HUES48 (cell line): ENCODE data around the gene KLF16.
"Not testable (repeated sequence)": the region's sequence is repeated elsewhere in the genome, so short reads cannot be mapped to it uniquely, and the experiment has no call there.

ENCODE experiments used
- H3K27ac ChIP-seq: one replicate; pipeline ENCODE4 v1.7.0; 2013; ENCODE audit warnings: low read depth, low read length, inconsistent platforms
- H3K27me3 ChIP-seq: 2 replicates; pipeline ENCODE4 v1.6.1; 2013; ENCODE audit warnings: mild to moderate bottlenecking, low read length; ENCODE audit not compliant: control insufficient read depth, insufficient read depth
- H3K36me3 ChIP-seq: 2 replicates; pipeline ENCODE4 v1.6.1; 2013; ENCODE audit warnings: low read length; ENCODE audit not compliant: control insufficient read depth, insufficient read depth
- H3K4me1 ChIP-seq: 2 replicates; pipeline ENCODE4 v1.6.1; 2013; ENCODE audit warnings: mild to moderate bottlenecking, low read length; ENCODE audit not compliant: control insufficient read depth, insufficient read depth
- H3K4me3 ChIP-seq: 2 replicates; pipeline ENCODE4 v1.5.1; 2013; ENCODE audit warnings: mild to moderate bottlenecking, low read depth, low read length
- H3K9ac ChIP-seq: 2 replicates; pipeline ENCODE4 v1.6.1; 2013; ENCODE audit warnings: mild to moderate bottlenecking, low read depth, low read length, moderate library complexity
- H3K9me3 ChIP-seq: 2 replicates; pipeline ENCODE4 v1.6.1; 2013; ENCODE audit warnings: low read length; ENCODE audit not compliant: control insufficient read depth, insufficient read depth

Gene KLF16

GRCh38 chr19:1884719-1885334 lies 21.4 kb upstream of the KLF16 start:
- no peaks in the 10 kb centered on the region for H3K9me3 ChIP-seq
- H3K4me1 ChIP-seq: peaks cover 11% of the 10 kb centered on the region
- H3K4me3 ChIP-seq: peak overlapping the region; percentile 94
- no peaks in the 10 kb centered on the region for H3K36me3 ChIP-seq
- H3K27ac ChIP-seq: no peak overlapping the region
- H3K9ac ChIP-seq: no peak overlapping the region; the same call in 1 of the 2 replicates
- no peaks in the 10 kb centered on the region for H3K27me3 ChIP-seq

- no peak overlapping the region for H3K27ac ChIP-seq
- H3K4me1 ChIP-seq: peaks cover 11% of the 10 kb centered on the region
- no peaks in the 10 kb centered on the region for H3K9me3 ChIP-seq
Observed at GRCh38 chr19:1884291-1884718, 20.9 kb upstream of the KLF16 start.

DNA sequence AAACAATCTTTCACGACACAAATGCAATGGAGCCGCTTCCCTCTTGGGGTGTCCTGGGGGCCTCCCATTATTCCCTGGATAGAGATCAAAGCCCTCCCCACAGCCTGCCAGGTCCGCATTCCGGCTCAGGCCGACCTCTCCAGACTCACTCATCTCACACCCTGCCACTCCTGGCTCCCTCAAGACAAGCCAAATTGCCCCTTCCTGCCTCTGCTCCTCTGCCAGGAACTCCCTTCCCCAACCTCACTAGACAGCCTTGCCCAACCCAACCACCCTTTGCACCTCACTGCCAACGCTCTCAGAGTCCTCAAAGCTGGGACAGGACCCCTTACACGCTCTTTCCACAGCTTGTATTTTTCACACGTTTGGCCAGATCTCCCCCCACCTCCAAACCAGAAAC lies 20.4 kb upstream of the KLF16 start:
- no peak overlapping the region for H3K9ac ChIP-seq
- H3K4me1 ChIP-seq: peaks cover 11% of the 10 kb centered on the region
- peak overlapping the region; percentile 94 for H3K4me3 ChIP-seq
- no peaks in the 10 kb centered on the region for H3K36me3 ChIP-seq
- no peaks in the 10 kb centered on the region for H3K27me3 ChIP-seq
- H3K9me3 ChIP-seq: no peaks in the 10 kb centered on the region
- no peak overlapping the region for H3K27ac ChIP-seq

More at GRCh38 chr19:1884291-1884718, 20.9 kb upstream of the KLF16 start:
- no peaks in the 10 kb centered on the region for H3K27me3 ChIP-seq
- H3K9ac ChIP-seq: no peak overlapping the region; the same call in 1 of the 2 replicates
- peak overlapping the region; percentile 94 for H3K4me3 ChIP-seq
- H3K36me3 ChIP-seq: no peaks in the 10 kb centered on the region

DNA sequence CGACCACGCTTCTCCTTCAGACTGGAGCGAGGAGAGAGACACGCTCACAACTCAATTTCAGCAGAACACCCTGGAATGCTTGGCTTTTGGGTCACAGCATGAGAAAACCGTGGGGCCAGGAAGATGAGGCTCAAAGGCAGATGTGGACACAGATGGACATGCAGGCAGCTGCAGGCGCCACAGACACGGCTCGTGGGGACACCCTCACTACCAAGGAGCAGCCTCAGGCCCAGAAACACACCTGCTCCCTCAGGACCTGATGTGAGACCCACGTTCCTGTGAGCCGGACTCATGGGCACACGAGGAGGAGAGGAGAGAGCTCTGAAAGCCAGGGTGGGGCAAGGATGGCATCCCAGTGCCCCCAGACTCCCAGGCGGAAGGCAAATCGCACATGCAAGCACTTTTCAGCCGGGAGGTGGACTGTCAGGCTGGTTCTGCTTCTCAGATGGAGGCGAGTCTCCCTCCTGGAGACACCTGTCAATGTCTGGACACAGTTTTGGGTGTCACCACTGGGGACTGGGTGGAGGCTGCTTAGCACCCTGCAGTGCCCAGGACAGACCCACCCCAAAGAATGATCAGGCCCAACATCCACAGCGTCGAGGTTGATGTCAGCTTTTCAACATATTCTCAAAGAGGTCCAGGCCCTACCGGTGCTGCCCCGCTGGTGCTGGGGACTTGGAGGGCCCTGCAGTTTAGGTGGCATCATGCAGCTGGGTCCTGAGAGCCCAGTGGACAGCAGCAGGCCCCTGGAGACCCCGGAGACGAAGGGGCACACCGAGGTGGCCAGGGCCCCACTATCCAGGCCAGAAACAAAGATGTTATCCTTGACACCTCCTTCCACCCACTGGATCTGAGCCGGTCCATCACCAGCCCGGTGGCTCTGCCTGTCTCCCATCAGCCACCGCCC lies 19.7 kb upstream of the KLF16 start:
- H3K4me3 ChIP-seq: no peak overlapping the region
- H3K27me3 ChIP-seq: no peaks in the 10 kb centered on the region
- H3K9me3 ChIP-seq: no peaks in the 10 kb centered on the region
- H3K36me3 ChIP-seq: no peaks in the 10 kb centered on the region
- no peak overlapping the region for H3K9ac ChIP-seq
- peaks cover 11% of the 10 kb centered on the region for H3K4me1 ChIP-seq
- H3K27ac ChIP-seq: no peak overlapping the region

DNA sequence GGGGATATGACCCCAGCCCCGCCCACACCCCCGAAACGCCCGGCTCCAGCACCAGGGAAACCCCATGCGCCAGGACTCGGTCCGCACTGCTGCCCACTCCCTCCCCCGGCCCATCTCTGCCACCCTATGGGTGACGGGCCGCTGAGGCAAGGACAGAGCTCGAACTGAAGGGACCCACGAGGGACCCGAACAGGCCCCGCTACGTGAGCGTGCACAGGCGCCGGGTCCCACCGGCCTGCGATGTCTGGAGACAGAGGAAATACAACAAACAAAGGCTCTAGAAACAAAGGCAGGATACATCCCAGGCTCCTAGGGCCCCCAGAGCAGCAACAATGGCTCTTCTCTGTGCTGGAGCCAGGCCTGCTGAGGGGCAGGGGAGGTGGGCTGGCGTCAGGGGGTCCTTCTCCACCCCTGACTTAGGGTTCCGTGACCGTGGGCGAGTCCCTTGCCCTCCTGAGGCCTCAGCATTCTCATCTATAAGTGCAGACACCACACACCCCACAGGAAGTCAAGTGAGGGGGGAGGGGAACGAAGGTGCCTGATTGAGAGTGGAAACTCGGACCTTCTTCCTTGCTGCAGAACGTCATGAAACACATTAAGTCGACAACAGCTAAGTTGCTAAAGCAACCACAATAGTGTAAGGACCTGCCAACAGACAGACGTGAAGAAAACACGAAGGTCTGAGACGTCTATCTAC lies 18.9 kb upstream of the KLF16 start:
- no peak overlapping the region for H3K9ac ChIP-seq
- no peaks in the 10 kb centered on the region for H3K36me3 ChIP-seq
- no peak overlapping the region for H3K4me3 ChIP-seq
- H3K4me1 ChIP-seq: peaks cover 10% of the 10 kb centered on the region
- no peaks in the 10 kb centered on the region for H3K9me3 ChIP-seq
- H3K27me3 ChIP-seq: no peaks in the 10 kb centered on the region
- no peak overlapping the region for H3K27ac ChIP-seq

- not testable (repeated sequence) for H3K9ac ChIP-seq, H3K4me3 ChIP-seq, H3K9me3 ChIP-seq, H3K27ac ChIP-seq, H3K4me1 ChIP-seq, H3K36me3 ChIP-seq, H3K27me3 ChIP-seq
Observed at GRCh38 chr19:1881393-1882088, 18.2 kb upstream of the KLF16 start.

DNA sequence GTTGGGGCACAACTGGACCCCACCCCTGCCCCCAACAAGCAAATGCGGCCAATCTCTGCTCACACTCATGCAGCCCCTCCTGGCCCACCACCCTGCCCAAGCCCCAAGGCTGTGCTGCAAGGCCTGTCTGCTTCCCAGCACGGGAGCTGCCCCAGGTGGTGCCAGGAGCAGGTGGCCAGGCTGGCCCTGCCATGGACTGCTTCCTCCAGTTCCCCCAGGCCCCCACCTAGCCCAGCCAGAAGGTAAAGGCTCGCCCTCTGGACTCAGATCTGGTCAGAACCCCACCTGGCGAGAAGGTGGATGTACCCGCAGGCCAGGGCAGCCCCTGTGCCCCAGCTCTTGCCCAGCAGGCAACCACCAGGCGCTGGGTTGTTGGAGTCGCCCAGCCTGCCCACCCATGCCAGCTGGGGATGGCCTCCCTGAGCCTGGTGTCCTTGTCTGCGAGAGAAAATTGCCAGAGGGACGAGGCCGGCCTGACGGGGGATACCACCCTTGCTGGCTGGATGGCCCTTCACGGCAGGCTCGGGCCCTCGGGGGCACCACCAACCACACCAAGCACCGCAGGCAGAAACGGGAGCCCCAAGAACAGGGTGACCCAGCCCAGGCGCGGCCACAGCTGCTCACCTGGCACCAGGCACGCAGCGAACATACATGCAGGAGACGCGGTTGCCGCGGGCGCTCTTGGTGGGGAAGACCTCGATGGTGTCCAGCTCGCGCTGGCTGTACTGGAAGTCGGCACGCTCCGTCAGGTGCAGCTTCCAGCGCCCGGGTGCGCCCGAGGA lies 17.4 kb upstream of the KLF16 start:
- no peaks in the 10 kb centered on the region for H3K9me3 ChIP-seq
- H3K4me3 ChIP-seq: no peak overlapping the region
- H3K27me3 ChIP-seq: no peaks in the 10 kb centered on the region
- no peak overlapping the region for H3K27ac ChIP-seq
- peaks cover 7% of the 10 kb centered on the region for H3K4me1 ChIP-seq
- no peak overlapping the region for H3K9ac ChIP-seq
- no peaks in the 10 kb centered on the region for H3K36me3 ChIP-seq

- not testable (repeated sequence) for H3K4me3 ChIP-seq, H3K27ac ChIP-seq, H3K36me3 ChIP-seq, H3K9ac ChIP-seq, H3K4me1 ChIP-seq, H3K9me3 ChIP-seq, H3K27me3 ChIP-seq
Observed at GRCh38 chr19:1879982-1880381, 16.6 kb upstream of the KLF16 start.

DNA sequence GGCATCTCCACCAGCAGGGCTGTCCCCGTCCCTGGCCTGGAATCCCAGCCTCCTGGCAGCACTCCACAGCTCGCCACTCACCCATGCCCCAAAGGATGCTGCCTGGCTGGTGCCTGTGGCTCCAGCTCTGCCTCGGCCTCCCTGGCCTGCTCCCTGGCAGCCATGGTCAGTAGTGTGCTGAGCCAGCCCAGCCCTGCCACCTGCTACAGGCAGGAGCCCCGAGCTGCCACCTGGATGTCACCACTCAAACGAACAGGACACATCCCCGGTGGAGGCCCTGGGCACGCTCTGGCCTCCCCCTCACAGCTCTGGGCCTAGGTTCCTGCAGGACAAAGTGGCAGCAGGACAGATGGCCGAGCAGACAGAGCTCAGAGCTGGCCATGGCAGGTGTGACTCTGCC lies 15.2 kb upstream of the KLF16 start:
- H3K4me1 ChIP-seq, H3K36me3 ChIP-seq, H3K4me3 ChIP-seq, H3K9ac ChIP-seq, H3K27ac ChIP-seq, H3K27me3 ChIP-seq, H3K9me3 ChIP-seq: not testable (repeated sequence)

DNA sequence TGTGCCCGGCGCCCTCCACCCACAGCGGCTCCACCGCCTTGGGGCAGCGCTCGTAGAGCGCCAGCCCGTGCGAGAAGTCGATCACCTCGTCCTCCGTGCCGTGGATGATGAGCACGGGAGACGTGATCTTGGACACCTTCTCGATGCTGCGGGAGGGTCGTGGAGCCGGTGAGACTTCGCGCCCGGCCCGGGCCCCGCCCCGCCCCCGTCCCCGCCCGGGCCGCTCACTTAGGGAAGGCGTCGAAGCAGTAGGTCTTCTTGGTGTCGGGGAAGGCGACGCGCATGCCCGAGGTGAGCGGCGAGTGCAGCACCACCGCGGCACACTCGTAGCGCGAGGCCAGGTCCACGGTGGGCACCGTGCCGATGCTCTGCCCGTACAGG lies 13.9 kb upstream of the KLF16 start:
- not testable (repeated sequence) for H3K9ac ChIP-seq, H3K27me3 ChIP-seq, H3K4me1 ChIP-seq, H3K9me3 ChIP-seq, H3K27ac ChIP-seq, H3K4me3 ChIP-seq
- H3K36me3 ChIP-seq: peaks cover 12% of the 10 kb centered on the region; the same call in 1 of the 2 replicates
